Fibroblast of lung (primary cell): ENCODE results near the gene CASR. TPM values are rescaled to one million over a fixed set of nuclear protein-coding genes. Genes with fewer than 3 reads are reported as not detected.

Experiments used
- DNase-seq, 2 donors: peaks; one replicate each; pipeline versions ENCODE4 v3.0.0 to v3.0.0-alpha.2; 2010; ENCODE audit warnings: low read depth in 2 of 2
- H2AFZ ChIP-seq: 2 replicates; pipeline ENCODE4 v1.5.1; 2012; ENCODE audit warnings: low read length, control low read depth, inconsistent platforms
- H3K27ac ChIP-seq: 2 replicates; pipeline ENCODE4 v1.5.1; 2011; ENCODE audit warnings: low read length, control low read depth; ENCODE audit not compliant: insufficient read depth
- H3K27me3 ChIP-seq: 2 replicates; pipeline ENCODE4 v1.5.1; 2011; ENCODE audit warnings: mild to moderate bottlenecking, low read length; ENCODE audit not compliant: control insufficient read depth, insufficient read depth
- H3K36me3 ChIP-seq: 2 replicates; pipeline ENCODE4 v1.5.1; 2011; ENCODE audit warnings: low read length; ENCODE audit not compliant: control insufficient read depth, insufficient read depth
- H3K4me1 ChIP-seq: 2 replicates; pipeline ENCODE4 v1.5.1; 2011; ENCODE audit warnings: low read length; ENCODE audit not compliant: control insufficient read depth, insufficient read depth; ENCODE audit errors: extremely low read depth
- H3K4me2 ChIP-seq: 2 replicates; pipeline ENCODE4 v1.5.1; 2011; ENCODE audit warnings: low read length, control low read depth; ENCODE audit not compliant: insufficient read depth; ENCODE audit errors: extremely low read depth
- H3K4me3 ChIP-seq, 4 experiments: fragments of 200-600 bp in 1 of 4; sonication (generic) in 1 of 4; replicated peaks in 1 of 4; 2 replicates each; pipeline ENCODE4 v1.5.1; 2011 to 2016; ENCODE audit warnings: low read length in 4 of 4, low read depth in 3 of 4, mild to moderate bottlenecking in 3 of 4, control low read depth in 2 of 4, inconsistent platforms in 1 of 4, mixed read lengths in 1 of 4; ENCODE audit not compliant: insufficient read depth in 1 of 4; ENCODE audit errors: control extremely low read depth in 1 of 4
- H3K79me2 ChIP-seq: 2 replicates; pipeline ENCODE4 v1.5.1; 2012; ENCODE audit warnings: mild to moderate bottlenecking, low read length, inconsistent platforms; ENCODE audit not compliant: control insufficient read depth, insufficient read depth
- H3K9ac ChIP-seq: 2 replicates; pipeline ENCODE4 v1.5.1; 2011; ENCODE audit warnings: mild to moderate bottlenecking, low read length, control low read depth; ENCODE audit not compliant: insufficient read depth
- H3K9me3 ChIP-seq: 2 replicates; pipeline ENCODE4 v1.5.1; 2012; ENCODE audit warnings: low read depth, low read length; ENCODE audit not compliant: control insufficient read depth, insufficient read depth
- H4K20me1 ChIP-seq: 2 replicates; pipeline ENCODE4 v1.5.1; 2011; ENCODE audit warnings: low read length; ENCODE audit not compliant: control insufficient read depth, insufficient read depth; ENCODE audit errors: extremely low read depth
- CTCF ChIP-seq, 2 donors: IDR thresholded peaks in 1 of 2; conservative IDR thresholded peaks in 1 of 2; 1 replicate in 1 of 2; 2 replicates in 1 of 2; pipeline ENCODE4 v1.5.1; 2011 to 2012; ENCODE audit warnings: low read length in 2 of 2, control low read depth in 1 of 2, inconsistent platforms in 1 of 2, low read depth in 1 of 2, mild to moderate bottlenecking in 1 of 2
- EZH2 ChIP-seq: IDR thresholded peaks from 2 replicates; pipeline ENCODE4 v1.5.1; 2012; ENCODE audit warnings: low read length, control low read depth, mild to moderate bottlenecking; ENCODE audit errors: missing control alignments
- polyA plus RNA-seq, 2 donors: library from polyadenylated mRNA; depleted of rRNA in 1 of 2; stranded (reverse) in 1 of 2; unstranded in 1 of 2; fragments of >200 nt; gene quantifications; 2 replicates each; pipeline ENCODE4 v1.2.1, GENCODE V29; 2011 to 2012; ENCODE audit warnings: missing spikeins in 1 of 2
- total RNA-seq: library from RNA; depleted of rRNA; stranded (reverse); fragments of >200 nt; gene quantifications from 2 replicates; pipeline ENCODE4 v1.2.1, GENCODE V29; 2014

The CASR gene
- total and polyA plus RNA-seq, 2 donors (not counting 1 experiment from before 2014, with no cell fraction given), result under 0.01 TPM; not detected in 1

- no peak overlapping the region for H2AFZ ChIP-seq
- DNase-seq, result no peak
- H3K4me2 ChIP-seq, result no peak overlapping the region
- H3K9ac ChIP-seq, result no peak overlapping the region
- H3K4me3 ChIP-seq, result no peak overlapping the region
- no peaks in the 10 kb centered on the region for H3K9me3 ChIP-seq
- H4K20me1 ChIP-seq, result no peaks in the 10 kb centered on the region
- no peaks in the 10 kb centered on the region for H3K4me1 ChIP-seq
- no peaks in the 10 kb centered on the region for H3K79me2 ChIP-seq
- H3K27ac ChIP-seq, result no peak overlapping the region
- no peaks in the 10 kb centered on the region for H3K27me3 ChIP-seq
- no peaks in the 10 kb centered on the region for H3K36me3 ChIP-seq
- no peak for TF ChIP-seq EZH2
- TF ChIP-seq CTCF (conservative IDR thresholded peaks at IDR 0.05 in 1 of 2, IDR thresholded peaks at IDR 0.05 in 1 of 2; ENCODE audit: low read depth in 1 of 2, low read length in 2 of 2), result no peak
These were observed 63.8 kb downstream of the CASR start for GRCh38 chr3:122247087-122247824.

- H4K20me1 ChIP-seq, result no peaks in the 10 kb centered on the region
- DNase-seq, result peak in 1 of 2 donors; percentile 52
- TF ChIP-seq CTCF (conservative IDR thresholded peaks at IDR 0.05 in 1 of 2, IDR thresholded peaks at IDR 0.05 in 1 of 2; ENCODE audit: low read depth in 1 of 2, low read length in 2 of 2) (no peak), EZH2 (no peak)
- H3K4me2 ChIP-seq, result no peak overlapping the region
- no peak overlapping the region for H3K27ac ChIP-seq
- H2AFZ ChIP-seq, result no peak overlapping the region
- no peaks in the 10 kb centered on the region for H3K9me3 ChIP-seq
- no peaks in the 10 kb centered on the region for H3K27me3 ChIP-seq
- H3K9ac ChIP-seq, result no peak overlapping the region
- no peak overlapping the region for H3K4me3 ChIP-seq
- no peaks in the 10 kb centered on the region for H3K4me1 ChIP-seq
- H3K79me2 ChIP-seq, result no peaks in the 10 kb centered on the region
- H3K36me3 ChIP-seq, result no peaks in the 10 kb centered on the region
These were observed 64.3 kb downstream of the CASR start for GRCh38 chr3:122247825-122248185.

- no peaks in the 10 kb centered on the region for H3K27me3 ChIP-seq
- no peak for DNase-seq
- H2AFZ ChIP-seq, result no peak overlapping the region
- TF ChIP-seq CTCF (conservative IDR thresholded peaks at IDR 0.05 in 1 of 2, IDR thresholded peaks at IDR 0.05 in 1 of 2; ENCODE audit: low read depth in 1 of 2, low read length in 2 of 2) (no peak), EZH2 (no peak)
- H3K4me2 ChIP-seq, result no peak overlapping the region
- H3K27ac ChIP-seq, result no peak overlapping the region
- H3K36me3 ChIP-seq, result no peaks in the 10 kb centered on the region
- H4K20me1 ChIP-seq, result no peaks in the 10 kb centered on the region
- H3K79me2 ChIP-seq, result no peaks in the 10 kb centered on the region
- no peak overlapping the region for H3K9ac ChIP-seq
- no peak overlapping the region for H3K4me3 ChIP-seq
- no peaks in the 10 kb centered on the region for H3K9me3 ChIP-seq
- H3K4me1 ChIP-seq, result no peaks in the 10 kb centered on the region
These were observed 68.0 kb downstream of the CASR start for GRCh38 chr3:122251428-122251827.
